Measurements from ENCODE around the gene ATG5.
"Not testable (repeated sequence)": the region's sequence is repeated elsewhere in the genome, so short reads cannot be mapped to it uniquely, and the experiment has no call there.

The ATG5 gene

GRCh38 chr6:106270414-106270813, 55.1 kb downstream of the ATG5 start:
- H3K9me3 ChIP-seq: no peaks in the 10 kb centered on the region
- intact Hi-C loops (cut with DNase I; ENCODE audit: low total_unique reads): no loop called here

GRCh38 chr6:106269268-106269919, 56.2 kb downstream of the ATG5 start:
- H3K27ac ChIP-seq; DNase-seq; H3K4me1 ChIP-seq; H3K4me3 ChIP-seq; H3K9me3 ChIP-seq; intact Hi-C loops (cut with DNase I; ENCODE audit: low total_unique reads); H3K27me3 ChIP-seq; H3K36me3 ChIP-seq: not testable (repeated sequence)

More at GRCh38 chr6:106270414-106270813, 55.1 kb downstream of the ATG5 start:
- no peak for DNase-seq
- Histone ChIP-seq H3K4me1 (peaks cover 0 to 12% (median 3%) of the 10 kb centered on the region in 4 donors), H3K36me3 (peaks cover 0 to 8% (median 0%) of the 10 kb centered on the region in 3 donors), H3K27me3 (no peaks in the 10 kb centered on the region), H3K27ac (no peak overlapping the region), H3K4me3 (no peak overlapping the region)
- no peak for TF ChIP-seq CTCF (IDR thresholded peaks at IDR 0.05)

GRCh38 chr6:106268500-106268899, 57.1 kb downstream of the ATG5 start:
- intact Hi-C loops (cut with DNase I; ENCODE audit: low total_unique reads); H3K4me3 ChIP-seq; H3K27ac ChIP-seq; H3K4me1 ChIP-seq; H3K9me3 ChIP-seq; DNase-seq; H3K36me3 ChIP-seq; H3K27me3 ChIP-seq: not testable (repeated sequence)

- H3K9me3 ChIP-seq; H3K27ac ChIP-seq; intact Hi-C loops (cut with DNase I; ENCODE audit: low total_unique reads); H3K4me3 ChIP-seq; DNase-seq; H3K4me1 ChIP-seq; H3K27me3 ChIP-seq: not testable (repeated sequence)
- H3K36me3 ChIP-seq: peaks cover 0 to 10% (median 0%) of the 10 kb centered on the region in 3 donors
These were observed 61.1 kb downstream of the ATG5 start for GRCh38 chr6:106264433-106264832.

GRCh38 chr6:106259748-106260147, 65.8 kb downstream of the ATG5 start:
- H3K9me3 ChIP-seq; DNase-seq; H3K4me3 ChIP-seq; H3K36me3 ChIP-seq; H3K4me1 ChIP-seq; intact Hi-C loops (cut with DNase I; ENCODE audit: low total_unique reads); H3K27ac ChIP-seq; H3K27me3 ChIP-seq: not testable (repeated sequence)

- no peaks in the 10 kb centered on the region for H3K27me3 ChIP-seq
- DNase-seq: no peak
- peaks cover 0 to 3% (median 0%) of the 10 kb centered on the region in 3 donors for H3K36me3 ChIP-seq
- no peak for TF ChIP-seq CTCF (IDR thresholded peaks at IDR 0.05)
- intact Hi-C loops (cut with DNase I; ENCODE audit: low total_unique reads): no loop called here
- H3K9me3 ChIP-seq: no peaks in the 10 kb centered on the region
- no peak overlapping the region for H3K4me3 ChIP-seq
- H3K27ac ChIP-seq: no peak overlapping the region
- H3K4me1 ChIP-seq: peaks cover 0 to 1% (median 0%) of the 10 kb centered on the region in 4 donors
These were observed 66.8 kb downstream of the ATG5 start for GRCh38 chr6:106258726-106259125.

- no peaks in the 10 kb centered on the region for H3K27me3 ChIP-seq
- peaks cover 0 to 17% (median 3%) of the 10 kb centered on the region in 4 donors for H3K4me1 ChIP-seq
- no peak overlapping the region for H3K4me3 ChIP-seq
- no peaks in the 10 kb centered on the region for H3K36me3 ChIP-seq
- TF ChIP-seq CTCF (IDR thresholded peaks at IDR 0.05): no peak
- H3K9me3 ChIP-seq: no peaks in the 10 kb centered on the region
- no peak for DNase-seq
- intact Hi-C loops (cut with DNase I; ENCODE audit: low total_unique reads): no loop called here
- no peak overlapping the region for H3K27ac ChIP-seq
These were observed 68.4 kb downstream of the ATG5 start for GRCh38 chr6:106257195-106257594.
